MV-4-11 (cell line): ENCODE data around the gene SECISBP2L.

ENCODE experiments used
- DNase-seq: peaks from one replicate; lab custom pipeline; 2025; lab: John Stamatoyannopoulos, UW

The SECISBP2L gene

DNA sequence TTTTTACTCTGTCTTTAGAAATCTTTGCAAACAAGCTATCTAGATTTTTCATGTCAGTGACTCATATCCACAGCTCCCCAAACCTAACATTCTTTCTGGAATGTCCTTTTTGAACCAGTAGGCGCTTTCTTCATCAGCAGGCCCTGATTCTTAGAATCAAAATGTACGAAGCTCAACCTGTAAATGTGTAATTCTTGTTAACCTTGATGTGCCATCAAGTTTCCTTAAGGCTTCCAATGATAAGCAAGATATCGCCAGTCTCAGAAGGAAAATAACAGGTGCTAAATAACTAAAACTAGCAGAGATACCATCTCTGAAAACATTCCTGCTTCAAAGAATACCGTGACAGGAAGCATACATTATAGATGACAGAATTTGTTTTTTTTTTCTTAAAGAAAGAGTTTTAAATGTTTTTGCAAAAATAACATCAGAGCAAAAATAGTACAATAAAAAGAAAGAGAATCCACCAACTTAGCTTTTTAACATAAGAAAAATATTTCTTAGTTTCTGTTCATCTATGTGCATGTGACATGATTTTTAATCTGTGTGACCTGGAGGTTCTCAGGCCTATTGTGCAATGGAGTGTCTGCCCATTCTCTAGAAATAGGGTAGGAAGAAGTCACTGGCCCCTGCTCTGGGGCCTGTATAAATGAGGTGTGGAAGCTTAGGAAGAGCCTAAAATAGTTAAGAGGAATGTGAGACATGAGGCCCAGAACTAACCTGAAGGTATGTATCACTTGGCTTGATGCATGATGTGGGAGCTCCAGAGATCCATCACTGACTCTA, 14.7 kb upstream of the SECISBP2L start:
- peak; percentile 25 for DNase-seq

DNA sequence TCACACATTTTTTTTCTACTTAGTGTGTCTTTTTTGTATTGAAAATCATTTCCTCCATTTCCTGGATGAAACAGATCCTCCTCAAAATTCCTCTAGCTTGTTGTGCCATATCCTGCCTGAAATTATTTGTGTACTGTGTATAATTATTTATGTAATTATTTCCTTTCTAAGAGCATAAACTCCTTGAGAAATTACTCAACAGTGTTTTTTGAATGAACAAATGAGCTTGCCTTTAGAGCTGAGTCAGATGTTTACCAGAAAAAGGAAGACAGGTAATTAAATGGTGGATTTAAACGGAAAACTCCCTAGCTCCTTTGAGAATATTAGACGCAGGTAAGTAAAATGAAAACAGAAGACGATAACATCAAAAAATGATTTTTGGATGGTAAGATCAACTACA, 13.2 kb upstream of the SECISBP2L start:
- DNase-seq = no peak

DNA sequence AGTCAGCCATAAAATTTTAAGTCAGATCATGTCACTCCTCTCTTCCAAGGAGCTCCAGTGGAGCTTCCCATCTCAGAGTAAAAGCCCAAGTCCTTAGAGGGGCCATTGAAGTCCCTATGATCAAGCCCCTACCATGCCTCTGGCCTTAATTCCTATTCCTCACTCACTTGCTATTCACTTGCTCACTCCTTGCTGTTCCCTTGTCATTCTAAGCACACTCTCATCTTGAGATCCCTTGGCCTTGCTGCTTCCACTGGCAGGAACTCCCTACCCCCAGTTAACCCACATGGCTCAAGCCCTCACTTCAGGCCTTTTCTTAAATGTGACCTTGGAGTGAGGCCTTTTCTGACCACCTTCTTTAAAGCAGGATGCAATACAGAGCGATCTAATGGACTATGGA, 12.3 kb upstream of the SECISBP2L start:
- DNase-seq = no peak

DNA sequence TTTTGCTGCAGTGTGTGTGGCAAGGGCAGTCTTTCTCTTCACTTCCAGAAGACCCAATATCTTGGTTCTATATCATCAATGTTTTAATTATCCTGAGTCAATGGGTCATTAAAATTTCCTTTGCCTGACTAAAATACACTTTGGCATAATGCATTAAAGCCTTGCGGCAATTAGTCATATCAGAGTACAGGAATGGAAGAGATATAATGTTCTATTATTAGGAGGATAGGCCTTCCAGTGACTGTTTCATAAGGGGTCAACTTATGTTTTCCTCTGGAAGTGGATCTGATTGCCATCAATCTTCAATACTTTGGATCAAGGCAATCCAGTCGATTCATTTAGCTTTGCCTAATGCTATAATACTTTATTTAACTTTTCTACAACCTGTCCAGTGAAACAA, 9.4 kb upstream of the SECISBP2L start:
- no peak for DNase-seq

DNA sequence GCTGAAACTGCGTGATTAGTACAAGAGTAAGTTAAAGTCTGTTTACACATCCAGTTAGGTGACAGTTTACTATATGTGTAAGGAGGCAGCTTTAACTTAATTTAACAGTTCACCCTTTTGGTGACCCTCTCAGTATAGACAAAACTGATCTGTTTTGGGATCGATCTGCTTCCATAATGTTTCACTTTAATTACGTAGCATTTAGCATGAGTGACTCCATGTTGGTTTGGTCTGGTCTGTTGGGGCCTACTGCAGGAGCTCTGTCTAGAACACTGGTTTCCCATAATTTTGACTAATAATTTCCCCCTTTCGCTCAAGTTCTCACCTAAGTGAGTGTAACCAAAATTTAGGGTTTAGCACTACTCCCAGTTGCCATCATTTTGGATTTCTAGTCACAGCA, 6.4 kb upstream of the SECISBP2L start:
- no peak for DNase-seq

DNA sequence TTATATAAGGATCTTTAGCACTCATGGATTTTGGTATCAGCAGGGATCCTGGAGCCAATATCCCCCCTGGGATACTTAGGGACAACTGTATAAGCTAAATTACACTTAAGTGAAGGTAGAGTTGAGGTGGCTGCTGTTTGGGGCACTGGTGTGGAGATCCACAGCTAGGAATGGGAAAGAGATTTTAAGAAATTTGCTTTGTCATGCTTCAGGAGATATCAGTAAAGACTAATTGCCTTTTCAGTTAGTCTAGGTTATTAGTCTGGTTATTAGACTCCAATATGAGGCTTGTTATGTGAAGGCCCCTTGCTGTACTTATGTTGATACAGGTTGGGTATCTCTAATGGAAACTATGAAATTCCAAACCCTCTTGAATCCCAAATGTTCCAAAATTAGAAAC, 1.2 kb upstream of the SECISBP2L start:
- no peak for DNase-seq

DNA sequence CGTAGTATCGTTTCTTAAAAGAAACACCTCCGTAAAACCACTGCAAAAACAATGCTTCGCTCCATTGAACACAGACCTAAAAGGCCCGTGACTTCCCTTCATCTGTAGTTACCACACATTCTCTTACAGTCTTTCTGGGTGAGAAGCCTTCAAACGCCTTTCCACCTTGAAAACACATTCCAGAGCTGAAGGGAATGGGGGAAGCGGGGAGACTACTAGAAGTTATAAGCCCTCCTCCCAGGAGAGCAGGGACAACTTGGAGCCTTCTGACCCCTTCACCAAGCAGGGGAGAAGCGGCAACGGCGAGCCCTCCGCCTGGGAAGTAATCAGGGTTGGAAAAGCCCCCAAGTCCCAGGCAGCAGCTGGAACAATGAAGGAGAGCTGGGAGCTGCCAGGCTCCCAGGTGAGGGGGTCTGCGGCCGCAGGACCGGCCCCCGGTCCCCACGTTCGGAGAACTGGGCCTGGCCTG, 461 bp downstream of the SECISBP2L start:
- DNase-seq = no peak

DNA sequence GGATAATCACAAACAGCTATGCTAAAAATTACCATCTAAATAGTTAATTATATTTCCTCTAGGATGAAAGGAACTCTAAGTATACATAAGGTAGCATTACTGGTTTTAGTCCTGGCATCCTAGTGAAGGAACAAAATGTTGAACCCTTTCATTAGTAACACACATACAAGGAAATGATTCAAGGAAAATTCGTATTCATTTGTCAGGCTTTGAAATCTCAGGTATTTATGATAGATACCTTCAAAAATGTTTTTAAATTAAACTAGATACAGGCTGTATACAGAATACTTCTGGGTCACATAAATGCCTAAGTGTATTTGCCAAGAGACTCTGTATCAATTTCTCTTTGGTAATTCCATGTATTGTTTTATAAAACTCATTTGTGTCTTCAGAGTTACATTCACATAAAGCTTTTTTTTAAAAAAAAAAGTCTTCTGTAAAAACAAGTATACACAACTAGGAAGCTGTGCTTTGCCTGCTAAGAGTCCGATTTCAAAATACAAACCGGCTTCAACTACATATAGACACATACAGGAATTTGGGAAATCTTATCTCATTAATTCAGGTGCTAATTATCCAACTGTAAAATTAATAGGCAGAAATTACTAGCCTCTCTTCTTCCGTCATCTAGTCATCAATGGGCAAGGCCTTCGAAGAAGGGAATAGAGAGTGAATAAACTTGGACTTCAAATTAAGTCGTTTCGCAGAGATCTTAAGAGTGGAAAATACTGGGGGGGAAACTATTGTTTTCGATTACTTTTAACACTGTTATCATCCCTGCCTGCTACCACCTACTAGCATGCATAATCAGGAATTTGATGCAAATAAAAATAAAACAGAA, 1.3 kb downstream of the SECISBP2L start:
- DNase-seq = no peak

DNA sequence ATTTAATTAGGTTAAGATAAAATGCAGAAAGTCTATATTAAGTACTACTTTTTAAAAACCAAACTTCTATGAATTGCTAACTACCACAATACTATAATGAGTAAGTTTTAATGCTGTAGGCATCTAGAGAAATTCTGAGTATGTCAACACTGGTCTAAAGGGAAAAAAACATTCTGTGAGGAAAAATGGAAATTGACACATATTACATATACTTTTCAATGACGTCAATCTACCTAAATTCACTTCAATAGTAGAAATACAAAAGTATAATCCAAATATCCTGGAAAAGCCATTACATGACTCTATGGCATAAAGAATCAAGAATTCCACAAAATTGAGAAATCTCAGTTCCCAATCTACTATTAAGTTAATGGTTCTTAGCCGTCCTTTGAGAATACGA, 2.2 kb downstream of the SECISBP2L start:
- no peak for DNase-seq

DNA sequence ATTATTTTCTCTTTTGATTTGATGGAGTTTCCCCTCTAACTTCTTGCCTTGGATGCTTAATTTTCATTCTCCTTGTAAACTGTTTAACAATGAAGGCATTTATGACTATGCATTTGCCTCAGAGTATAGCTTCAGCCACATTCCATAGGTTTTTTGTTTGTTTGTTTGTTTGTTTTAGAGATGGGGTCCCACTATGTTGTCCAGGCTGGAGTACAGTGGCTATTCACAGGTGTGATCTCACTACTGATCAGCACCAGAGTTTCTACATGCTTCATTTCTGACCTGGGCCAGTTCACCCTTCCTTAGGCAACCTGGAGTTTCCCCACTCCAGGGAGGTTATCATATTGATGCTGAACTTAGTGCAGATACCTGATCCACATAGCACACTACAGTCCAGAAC, 4.1 kb downstream of the SECISBP2L start:
- no peak for DNase-seq

DNA sequence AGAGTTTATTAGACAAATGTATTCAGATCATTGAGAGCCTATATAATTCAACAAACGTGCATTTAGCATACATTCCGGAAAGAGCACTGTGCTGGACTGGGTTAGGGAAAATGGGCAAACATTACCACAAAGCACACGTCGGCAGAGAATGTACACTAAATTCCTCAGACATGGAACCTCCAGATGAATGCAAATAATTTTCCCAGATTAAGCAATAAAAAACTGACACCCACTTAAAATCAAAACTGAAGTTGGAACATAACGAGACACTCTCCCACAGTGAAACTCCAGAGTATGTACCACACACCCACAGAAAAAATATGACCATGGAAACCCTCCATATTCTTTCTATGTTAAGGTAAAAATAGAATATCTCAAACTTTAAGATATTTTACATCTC, 4.8 kb downstream of the SECISBP2L start:
- no peak for DNase-seq

DNA sequence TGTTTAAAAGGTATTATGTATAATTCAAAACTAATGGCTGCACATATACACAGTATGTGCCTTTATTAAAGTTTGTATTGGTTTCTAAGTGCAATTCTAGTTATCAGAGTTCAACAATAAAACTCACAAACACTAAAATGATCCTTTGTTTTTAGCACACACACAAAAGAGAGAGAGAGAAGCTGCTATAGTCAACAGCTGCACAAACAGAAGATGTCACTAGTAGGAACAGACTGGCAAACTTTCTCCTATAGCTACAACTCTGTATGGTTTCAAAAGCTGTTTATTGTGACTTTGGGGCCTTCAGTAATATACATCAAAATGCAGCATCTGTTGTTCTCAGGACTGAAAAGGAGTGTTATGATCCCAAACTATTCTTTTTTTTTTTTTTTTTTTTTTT, 6.1 kb downstream of the SECISBP2L start:
- DNase-seq = no peak

DNA sequence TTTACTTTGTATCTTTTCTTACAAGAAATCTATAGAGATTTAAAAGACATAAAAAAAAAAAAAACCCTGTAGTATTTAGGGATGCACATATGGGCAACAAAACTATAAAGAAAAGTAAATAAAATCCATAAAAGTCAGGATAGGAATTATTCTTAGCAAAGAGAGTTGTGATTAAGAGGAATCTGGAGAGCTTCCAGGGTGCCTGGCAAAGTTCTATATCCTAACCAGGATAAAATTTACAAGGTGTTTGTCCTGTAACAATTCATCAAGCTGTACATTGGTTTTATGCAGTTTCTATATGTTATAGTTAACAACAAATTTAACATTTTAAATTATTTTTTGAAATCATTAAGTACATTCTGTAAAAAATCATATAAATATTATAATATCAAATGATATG, 7.9 kb downstream of the SECISBP2L start:
- DNase-seq = no peak

DNA sequence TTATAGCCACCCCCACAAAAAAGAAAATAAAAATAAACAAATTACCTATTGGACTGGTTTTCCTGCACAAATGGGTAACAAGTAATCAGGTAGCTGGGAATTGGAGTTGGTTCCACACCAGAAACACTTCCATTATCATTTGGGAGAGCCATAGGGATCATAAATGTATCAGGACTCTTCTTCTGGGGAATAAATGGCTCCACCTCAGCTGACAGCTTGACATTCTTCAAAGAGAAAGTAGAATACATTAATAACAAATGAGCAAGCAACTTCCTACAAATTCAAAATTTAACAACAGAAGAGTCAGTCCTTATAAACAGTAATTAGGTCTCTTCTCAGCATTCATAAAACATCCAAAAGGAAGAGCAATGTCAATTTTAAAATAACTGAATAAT, 8.7 kb downstream of the SECISBP2L start:
- no peak for DNase-seq

DNA sequence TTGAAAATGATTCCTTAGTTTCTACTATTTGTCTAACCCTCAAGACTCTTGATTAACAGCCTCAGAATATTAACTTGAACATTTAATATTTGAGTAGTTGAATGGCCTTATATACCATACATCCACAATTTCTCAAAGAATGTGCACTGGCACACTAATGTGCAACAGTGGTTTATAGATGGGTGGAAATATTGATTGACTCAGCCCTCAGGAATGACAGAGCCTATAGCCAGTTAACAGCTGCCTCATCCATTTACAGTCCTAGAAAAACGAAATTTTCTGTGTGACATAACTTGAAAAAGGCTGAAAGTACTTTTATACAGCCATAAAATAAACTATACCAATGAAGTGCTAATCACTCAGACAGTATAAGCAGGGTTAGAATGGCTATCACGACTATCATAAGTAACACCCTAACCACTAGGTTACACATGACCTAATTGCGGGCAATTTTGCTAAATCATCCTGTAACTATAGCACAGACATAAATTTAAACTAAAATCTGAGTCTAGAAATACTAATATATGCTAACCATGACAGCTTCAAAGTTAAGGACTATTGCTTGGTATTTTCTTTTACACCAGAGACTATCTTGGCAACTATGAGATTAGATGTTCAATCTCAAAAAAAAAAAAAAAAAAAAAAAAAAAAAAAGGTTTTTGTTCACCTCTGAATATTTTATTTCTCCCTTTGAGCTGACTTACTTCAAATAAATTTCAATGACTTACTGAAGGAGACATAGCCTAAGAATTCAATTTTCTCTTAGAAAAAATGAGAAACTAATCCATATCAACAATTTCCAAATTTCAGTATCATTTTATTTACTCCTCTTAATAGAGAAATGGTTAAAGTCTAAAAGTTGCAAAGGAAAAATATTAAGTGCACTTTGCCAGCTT, 9.3 kb downstream of the SECISBP2L start:
- no peak for DNase-seq

DNA sequence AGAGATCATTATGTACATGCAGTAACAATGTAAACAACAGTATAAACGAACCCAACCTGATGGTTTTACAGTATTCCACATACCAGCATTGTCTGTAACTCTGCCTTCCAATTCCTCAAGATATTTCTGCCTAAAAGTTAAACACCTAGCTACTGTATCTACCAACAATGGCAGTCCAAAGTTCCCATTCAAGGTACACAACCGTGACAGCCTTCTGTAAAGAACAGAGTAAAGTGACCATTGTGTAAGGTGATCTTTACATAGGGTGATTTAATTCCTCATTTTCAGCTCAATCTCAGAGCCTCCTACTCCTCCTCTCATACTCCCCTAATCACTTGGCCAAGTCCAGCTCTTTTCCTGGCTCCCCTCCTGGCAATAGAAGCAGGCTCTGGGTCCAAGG, 10.4 kb downstream of the SECISBP2L start:
- no peak for DNase-seq

DNA sequence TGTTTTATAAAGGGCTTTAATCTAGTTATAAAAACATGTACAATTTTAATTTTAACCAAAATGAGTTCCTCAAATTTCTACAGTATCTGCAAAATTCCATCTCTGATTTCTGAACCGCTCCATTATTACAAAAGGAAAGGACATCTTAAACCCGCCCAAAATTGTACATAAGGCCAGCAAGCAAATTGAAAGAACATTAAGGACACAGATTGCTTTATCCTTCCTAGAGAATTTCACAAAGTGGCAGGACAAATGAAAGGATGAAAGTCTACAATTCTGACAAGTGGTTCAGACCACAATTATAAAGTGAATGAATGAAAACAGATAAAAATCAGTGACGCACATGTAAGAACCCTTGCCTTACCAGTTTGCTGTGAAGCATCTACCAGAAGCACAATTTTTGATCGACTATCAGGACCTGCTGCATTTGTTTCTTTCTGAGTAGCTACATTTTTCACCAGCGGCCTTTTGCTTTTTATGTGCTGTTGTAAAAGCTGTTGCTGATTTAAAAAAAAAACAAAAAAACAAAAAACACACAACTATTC, 13.6 kb downstream of the SECISBP2L start:
- DNase-seq = no peak

DNA sequence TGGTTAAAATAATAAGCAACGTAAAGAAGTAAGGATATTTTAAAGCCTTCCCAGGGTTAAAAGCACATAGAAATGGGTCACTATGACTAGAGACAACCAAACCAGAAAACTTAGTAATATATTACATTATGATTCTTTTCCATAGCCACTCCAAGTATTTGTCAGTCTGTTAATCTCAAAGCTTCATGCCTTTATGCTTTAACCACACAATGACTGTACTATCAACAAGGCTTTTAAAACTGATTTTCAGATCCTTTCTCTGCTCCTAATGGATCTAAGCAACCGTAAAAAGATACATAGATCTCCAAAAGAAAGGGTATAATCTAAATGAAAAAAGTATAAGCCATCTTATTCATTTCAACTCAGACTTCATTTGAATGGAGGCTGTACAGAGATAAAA, 14.4 kb downstream of the SECISBP2L start:
- DNase-seq = no peak

DNA sequence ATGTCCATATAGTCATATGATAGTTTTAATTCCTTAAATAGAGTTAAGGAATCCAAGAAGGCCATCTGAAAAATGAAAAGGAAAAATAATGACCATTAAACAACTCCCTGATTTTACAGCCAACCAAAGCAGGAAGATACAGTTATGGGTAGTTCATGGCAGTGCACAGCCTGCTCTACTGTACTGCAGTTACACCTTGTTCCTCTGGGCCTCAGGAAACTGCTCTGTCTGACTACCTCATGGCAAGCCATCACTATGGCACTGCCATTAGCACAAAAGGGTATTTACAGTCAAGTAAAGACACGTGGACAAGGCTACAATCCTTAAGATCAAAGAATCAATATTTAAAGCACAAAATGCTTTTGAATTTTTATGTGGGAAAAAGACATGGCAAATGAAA, 19.5 kb downstream of the SECISBP2L start:
- DNase-seq = no peak

DNA sequence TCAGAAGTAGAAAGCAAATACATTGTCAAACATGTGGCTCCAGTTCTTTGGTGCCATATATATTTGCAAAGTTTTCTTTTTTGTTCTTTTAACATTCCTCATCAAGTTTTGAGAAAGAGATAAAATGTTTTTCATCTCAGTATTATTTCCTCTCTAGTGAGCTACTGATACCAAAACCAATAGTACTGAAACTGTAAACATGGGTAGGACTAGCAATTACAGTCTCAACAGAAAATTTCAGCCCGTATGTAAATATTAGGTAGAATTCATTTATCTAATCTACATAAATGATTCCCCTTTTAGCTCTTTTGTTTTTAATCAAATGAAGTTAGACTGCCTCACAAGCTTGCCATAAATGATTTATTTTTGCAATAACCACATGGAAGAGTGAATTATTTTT, 21.4 kb downstream of the SECISBP2L start:
- no peak for DNase-seq

DNA sequence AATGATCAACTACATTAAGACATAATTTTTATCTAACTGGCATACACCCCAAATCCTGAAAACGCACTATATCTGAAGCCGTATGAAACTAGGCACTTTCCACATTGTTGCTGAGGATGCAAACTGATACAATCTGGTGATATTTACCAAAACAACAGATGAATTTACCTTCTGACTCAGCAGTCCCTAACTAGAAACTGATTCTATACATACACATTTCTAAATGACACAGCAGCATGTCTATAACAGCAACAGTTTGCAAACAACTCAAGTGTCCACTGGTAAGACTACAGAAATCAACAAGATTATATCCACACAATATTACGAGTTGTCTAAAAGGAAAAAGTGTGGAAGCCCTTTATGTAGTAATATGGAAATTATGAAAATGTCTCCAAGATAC, 22.9 kb downstream of the SECISBP2L start:
- no peak for DNase-seq

DNA sequence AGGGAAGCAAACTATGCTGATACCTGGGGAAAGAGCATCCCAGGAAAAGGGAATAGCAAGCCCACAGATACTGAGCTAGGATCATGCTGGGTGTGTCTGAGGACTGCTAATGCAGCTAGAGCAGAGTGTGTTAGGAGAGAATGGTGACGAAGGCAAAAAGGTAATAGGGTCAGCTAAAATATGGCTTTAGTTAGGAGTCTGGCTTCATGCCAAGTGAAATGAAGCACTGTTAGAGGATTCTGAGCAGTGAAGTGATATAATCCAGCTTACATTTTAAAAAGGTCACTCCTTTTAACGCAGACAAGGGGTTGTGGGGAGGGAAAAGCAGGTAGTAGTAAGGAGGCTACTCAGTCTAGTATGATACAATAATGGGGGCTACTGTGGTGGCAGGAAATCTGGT, 30.4 kb downstream of the SECISBP2L start:
- DNase-seq = no peak
